ENCODE data around the gene DDT. TPM values are rescaled to one million over a fixed set of nuclear protein-coding genes. Genes with fewer than 3 reads are reported as not detected.
"Not testable (repeated sequence)": the region's sequence is repeated elsewhere in the genome, so short reads cannot be mapped to it uniquely, and the experiment has no call there.

Gene DDT
- total RNA-seq, 3 donors from 2014 or later (not counting 1 experiment from before 2014, with no cell fraction given) = 60.2 to 64.3 (median 62.3) TPM

GRCh38 chr22:23952794-23953405 is 21.3 kb downstream of the DDT start:
- H3K4me1 Mint-ChIP-seq; H3K27ac ChIP-seq (ENCODE audit: low read length); H3K9me3 Mint-ChIP-seq; H3K36me3 ChIP-seq (ENCODE audit: control insufficient read depth, insufficient read depth, low read length); H3K27me3 ChIP-seq (ENCODE audit: control insufficient read depth, insufficient read depth, low read length); H3K4me1 ChIP-seq (ENCODE audit: control insufficient read depth, insufficient read depth, low read length); H3K4me3 Mint-ChIP-seq; H3K36me3 Mint-ChIP-seq; H3K27me3 Mint-ChIP-seq (ENCODE audit: low read depth in 2 of 2); H3K27ac Mint-ChIP-seq; H3K4me3 ChIP-seq (ENCODE audit: low read length); H3K9me3 ChIP-seq (ENCODE audit: control insufficient read depth, insufficient read depth, low read length): not testable (repeated sequence)
- ATAC-seq (peak in 1 of 3 donors; percentile 60), DNase-seq (peak in 1 of 2 donors; percentile 1)
- WGBS (ENCODE audit: insufficient coverage) = 70% methylated on average over 10 of the region's 11 CpGs
- intact Hi-C loops (cut with micrococcal nuclease) = loop anchor here (10.0 kb wide), 1 partner anchor 572 kb away; no protein-coding TSS in a partner anchor

DNA sequence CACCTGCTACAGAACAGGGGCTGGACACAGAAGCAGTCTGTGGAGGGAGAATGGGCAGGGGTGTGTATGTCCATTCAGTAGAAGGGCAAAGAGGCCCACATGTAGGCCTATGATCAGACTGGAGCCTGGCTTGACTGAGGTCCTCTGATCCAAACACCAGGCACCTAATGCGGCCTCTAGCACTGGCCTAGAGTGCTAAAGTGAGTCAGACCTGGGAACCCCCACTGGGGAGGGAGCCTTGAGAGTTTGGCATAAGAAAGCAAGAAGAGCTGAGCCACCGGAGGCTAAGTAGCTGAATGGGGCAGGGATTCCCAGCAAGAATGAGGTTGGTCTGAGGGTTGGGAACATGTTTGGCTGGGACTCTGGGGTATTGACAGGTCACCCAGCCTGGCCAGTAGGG is 22.9 kb downstream of the DDT start:
- not testable (repeated sequence) for H3K27ac Mint-ChIP-seq

GRCh38 chr22:23949764-23950163 is 24.5 kb downstream of the DDT start:
- not testable (repeated sequence) for H3K4me1 Mint-ChIP-seq; ATAC-seq; H3K36me3 Mint-ChIP-seq; H3K36me3 ChIP-seq (ENCODE audit: control insufficient read depth, insufficient read depth, low read length); H3K4me3 ChIP-seq (ENCODE audit: low read length); DNase-seq; H3K9me3 ChIP-seq (ENCODE audit: control insufficient read depth, insufficient read depth, low read length); H3K27me3 ChIP-seq (ENCODE audit: control insufficient read depth, insufficient read depth, low read length); H3K27me3 Mint-ChIP-seq (ENCODE audit: low read depth in 2 of 2); H3K27ac ChIP-seq (ENCODE audit: low read length); H3K4me1 ChIP-seq (ENCODE audit: control insufficient read depth, insufficient read depth, low read length); H3K4me3 Mint-ChIP-seq; H3K27ac Mint-ChIP-seq; H3K9me3 Mint-ChIP-seq
- WGBS (ENCODE audit: insufficient coverage) = 92% methylated on average over 15 of the region's 18 CpGs
- intact Hi-C loops (cut with micrococcal nuclease) = loop anchor here (10.0 kb wide), 1 partner anchor 575 kb away; no protein-coding TSS in a partner anchor

More for the DNA sequence above, 22.9 kb downstream of the DDT start:
- not testable (repeated sequence) for H3K4me3 Mint-ChIP-seq; H3K36me3 Mint-ChIP-seq; H3K27ac ChIP-seq (ENCODE audit: low read length); H3K27me3 Mint-ChIP-seq (ENCODE audit: low read depth in 2 of 2); H3K4me3 ChIP-seq (ENCODE audit: low read length); H3K36me3 ChIP-seq (ENCODE audit: control insufficient read depth, insufficient read depth, low read length); ATAC-seq; H3K9me3 ChIP-seq (ENCODE audit: control insufficient read depth, insufficient read depth, low read length); H3K27me3 ChIP-seq (ENCODE audit: control insufficient read depth, insufficient read depth, low read length); H3K4me1 ChIP-seq (ENCODE audit: control insufficient read depth, insufficient read depth, low read length); H3K4me1 Mint-ChIP-seq; H3K9me3 Mint-ChIP-seq
- WGBS (ENCODE audit: insufficient coverage) = 83% methylated on average over 2 of the region's 2 CpGs
- intact Hi-C loops (cut with micrococcal nuclease) = loop anchor here (10.0 kb wide), 1 partner anchor 573 kb away; no protein-coding TSS in a partner anchor
- peak in 1 of 2 donors; percentile 0 for DNase-seq

DNA sequence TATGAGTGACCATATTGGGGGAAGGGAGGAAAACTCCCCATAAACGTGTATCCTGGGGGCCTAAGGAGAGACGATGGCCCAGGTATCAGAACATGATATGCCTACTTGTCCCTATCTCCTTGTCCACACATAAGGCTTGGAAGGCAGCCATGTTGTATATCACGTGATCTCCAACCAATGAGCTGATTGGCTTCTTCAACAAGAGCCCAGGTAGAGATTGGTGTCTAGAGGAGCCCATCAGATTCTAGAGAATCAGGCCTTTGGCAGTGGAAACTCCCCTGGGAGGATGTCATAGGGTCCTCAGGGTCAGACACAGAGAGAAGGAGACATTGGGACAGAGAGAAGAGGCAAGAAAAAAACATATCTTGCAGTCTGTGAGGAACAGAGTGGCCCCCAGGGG is 26.9 kb downstream of the DDT start:
- DNase-seq; H3K27me3 Mint-ChIP-seq (ENCODE audit: low read depth in 2 of 2); H3K27ac Mint-ChIP-seq; H3K27me3 ChIP-seq (ENCODE audit: control insufficient read depth, insufficient read depth, low read length); H3K36me3 Mint-ChIP-seq; H3K4me1 ChIP-seq (ENCODE audit: control insufficient read depth, insufficient read depth, low read length); H3K36me3 ChIP-seq (ENCODE audit: control insufficient read depth, insufficient read depth, low read length); H3K4me3 ChIP-seq (ENCODE audit: low read length); intact Hi-C loops (cut with micrococcal nuclease); H3K4me1 Mint-ChIP-seq; H3K9me3 ChIP-seq (ENCODE audit: control insufficient read depth, insufficient read depth, low read length); H3K9me3 Mint-ChIP-seq; H3K27ac ChIP-seq (ENCODE audit: low read length); ATAC-seq; H3K4me3 Mint-ChIP-seq: not testable (repeated sequence)
- WGBS (ENCODE audit: insufficient coverage) = 58% methylated on average over 3 of the region's 3 CpGs

- H3K4me3 ChIP-seq (ENCODE audit: low read length); H3K27me3 ChIP-seq (ENCODE audit: control insufficient read depth, insufficient read depth, low read length); H3K27ac Mint-ChIP-seq; H3K27me3 Mint-ChIP-seq (ENCODE audit: low read depth in 2 of 2); DNase-seq; H3K4me1 ChIP-seq (ENCODE audit: control insufficient read depth, insufficient read depth, low read length); H3K36me3 Mint-ChIP-seq; H3K4me3 Mint-ChIP-seq; H3K4me1 Mint-ChIP-seq; H3K9me3 Mint-ChIP-seq; ATAC-seq; H3K27ac ChIP-seq (ENCODE audit: low read length); H3K9me3 ChIP-seq (ENCODE audit: control insufficient read depth, insufficient read depth, low read length); H3K36me3 ChIP-seq (ENCODE audit: control insufficient read depth, insufficient read depth, low read length); intact Hi-C loops (cut with micrococcal nuclease): not testable (repeated sequence)
- no CpG with 5 or more reads among the region's 14 CpGs for WGBS (ENCODE audit: insufficient coverage)
These were observed 34.1 kb downstream of the DDT start for GRCh38 chr22:23940166-23940565.

GRCh38 chr22:23939017-23939357 is 35.3 kb downstream of the DDT start:
- H3K27me3 Mint-ChIP-seq (ENCODE audit: low read depth in 2 of 2) = no peaks in the 10 kb centered on the region
- ATAC-seq (peak in 1 of 3 donors; percentile 18), DNase-seq (no peak)
- Histone ChIP-seq H3K27me3 (ENCODE audit: control insufficient read depth, insufficient read depth, low read length) (no peaks in the 10 kb centered on the region), H3K9me3 (ENCODE audit: control insufficient read depth, insufficient read depth, low read length) (no peaks in the 10 kb centered on the region), H3K4me3 (ENCODE audit: low read length) (no peak overlapping the region), H3K36me3 (ENCODE audit: control insufficient read depth, insufficient read depth, low read length) (no peaks in the 10 kb centered on the region), H3K4me1 (ENCODE audit: control insufficient read depth, insufficient read depth, low read length) (no peaks in the 10 kb centered on the region), H3K27ac (ENCODE audit: low read length) (no peak overlapping the region)
- no peaks in the 10 kb centered on the region for H3K4me1 Mint-ChIP-seq
- H3K27ac Mint-ChIP-seq = no peak overlapping the region
- TF ChIP-seq, protein P1, sequence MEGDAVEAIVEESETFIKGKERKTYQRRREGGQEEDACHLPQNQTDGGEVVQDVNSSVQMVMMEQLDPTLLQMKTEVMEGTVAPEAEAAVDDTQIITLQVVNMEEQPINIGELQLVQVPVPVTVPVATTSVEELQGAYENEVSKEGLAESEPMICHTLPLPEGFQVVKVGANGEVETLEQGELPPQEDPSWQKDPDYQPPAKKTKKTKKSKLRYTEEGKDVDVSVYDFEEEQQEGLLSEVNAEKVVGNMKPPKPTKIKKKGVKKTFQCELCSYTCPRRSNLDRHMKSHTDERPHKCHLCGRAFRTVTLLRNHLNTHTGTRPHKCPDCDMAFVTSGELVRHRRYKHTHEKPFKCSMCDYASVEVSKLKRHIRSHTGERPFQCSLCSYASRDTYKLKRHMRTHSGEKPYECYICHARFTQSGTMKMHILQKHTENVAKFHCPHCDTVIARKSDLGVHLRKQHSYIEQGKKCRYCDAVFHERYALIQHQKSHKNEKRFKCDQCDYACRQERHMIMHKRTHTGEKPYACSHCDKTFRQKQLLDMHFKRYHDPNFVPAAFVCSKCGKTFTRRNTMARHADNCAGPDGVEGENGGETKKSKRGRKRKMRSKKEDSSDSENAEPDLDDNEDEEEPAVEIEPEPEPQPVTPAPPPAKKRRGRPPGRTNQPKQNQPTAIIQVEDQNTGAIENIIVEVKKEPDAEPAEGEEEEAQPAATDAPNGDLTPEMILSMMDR (IDR thresholded peaks at IDR 0.05) = no peak
- H3K36me3 Mint-ChIP-seq = no peaks in the 10 kb centered on the region
- 76% methylated on average over 3 of the region's 3 CpGs for WGBS (ENCODE audit: insufficient coverage)
- no peak overlapping the region for H3K4me3 Mint-ChIP-seq
- H3K9me3 Mint-ChIP-seq = no peaks in the 10 kb centered on the region
- intact Hi-C loops (cut with micrococcal nuclease) = no loop called here

Data from natural killer cell (primary cell).